WTC11 (cell line): ENCODE data around the gene ESYT1.

Source experiments
- USF2 ChIP-seq: sonication (generic); formaldehyde crosslinking; IDR thresholded peaks from 2 replicates; pipeline ENCODE4 v1.8.1; 2023; ENCODE audit warnings: mild to moderate bottlenecking, missing genetic modification reagents, moderate library complexity
- TF ChIP-seq, protein P1 (sequence below): fragments of 200-600 bp; IDR thresholded peaks from 2 replicates; pipeline ENCODE4 v1.8.0; 2022; ENCODE audit warnings: antibody characterized with exemption
- TF ChIP-seq, protein P2 (sequence below): sonication (generic); formaldehyde crosslinking; IDR thresholded peaks from 2 replicates; pipeline ENCODE4 v1.8.0; 2022; ENCODE audit warnings: missing genetic modification reagents
- TF ChIP-seq, protein P3 (sequence below): sonication (generic); formaldehyde crosslinking; conservative IDR thresholded peaks from 2 replicates; pipeline ENCODE4 v1.8.1; 2023; ENCODE audit warnings: mild to moderate bottlenecking, low read depth, missing genetic modification reagents, moderate library complexity

DNA sequence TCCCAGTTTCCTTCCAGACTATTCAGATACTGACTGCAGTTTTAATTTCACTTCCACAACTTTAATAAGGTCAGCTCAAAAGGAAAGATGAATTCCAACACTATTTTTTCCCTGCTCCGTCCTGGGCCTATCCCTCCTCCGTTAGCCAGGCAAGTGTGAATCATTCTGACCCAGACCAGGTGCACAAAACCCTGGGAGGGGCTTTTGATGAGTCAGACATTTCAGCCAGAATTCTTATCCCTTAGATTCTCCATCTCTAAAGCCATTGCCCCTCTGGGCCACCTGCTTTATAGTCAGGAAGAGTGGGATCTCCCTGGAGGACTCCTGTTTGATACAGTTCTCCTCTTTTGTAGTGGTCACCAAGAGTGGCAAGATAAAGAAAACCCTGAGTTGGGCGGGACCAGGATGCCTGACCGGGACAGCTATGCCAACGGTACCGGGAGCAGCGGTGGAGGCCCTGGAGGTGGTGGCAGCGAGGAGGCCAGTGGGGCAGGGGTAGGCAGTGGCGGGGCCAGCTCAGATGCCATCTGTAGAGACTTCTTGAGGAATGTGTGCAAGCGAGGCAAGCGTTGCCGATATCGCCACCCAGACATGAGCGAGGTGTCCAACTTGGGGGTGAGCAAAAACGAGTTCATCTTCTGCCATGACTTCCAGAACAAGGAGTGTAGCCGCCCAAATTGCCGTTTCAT lies 7.8 kb upstream of the ESYT1 start:
- TF ChIP-seq, protein P1, sequence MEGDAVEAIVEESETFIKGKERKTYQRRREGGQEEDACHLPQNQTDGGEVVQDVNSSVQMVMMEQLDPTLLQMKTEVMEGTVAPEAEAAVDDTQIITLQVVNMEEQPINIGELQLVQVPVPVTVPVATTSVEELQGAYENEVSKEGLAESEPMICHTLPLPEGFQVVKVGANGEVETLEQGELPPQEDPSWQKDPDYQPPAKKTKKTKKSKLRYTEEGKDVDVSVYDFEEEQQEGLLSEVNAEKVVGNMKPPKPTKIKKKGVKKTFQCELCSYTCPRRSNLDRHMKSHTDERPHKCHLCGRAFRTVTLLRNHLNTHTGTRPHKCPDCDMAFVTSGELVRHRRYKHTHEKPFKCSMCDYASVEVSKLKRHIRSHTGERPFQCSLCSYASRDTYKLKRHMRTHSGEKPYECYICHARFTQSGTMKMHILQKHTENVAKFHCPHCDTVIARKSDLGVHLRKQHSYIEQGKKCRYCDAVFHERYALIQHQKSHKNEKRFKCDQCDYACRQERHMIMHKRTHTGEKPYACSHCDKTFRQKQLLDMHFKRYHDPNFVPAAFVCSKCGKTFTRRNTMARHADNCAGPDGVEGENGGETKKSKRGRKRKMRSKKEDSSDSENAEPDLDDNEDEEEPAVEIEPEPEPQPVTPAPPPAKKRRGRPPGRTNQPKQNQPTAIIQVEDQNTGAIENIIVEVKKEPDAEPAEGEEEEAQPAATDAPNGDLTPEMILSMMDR = no peak
- no peak for TF ChIP-seq USF2 (CRISPR knock-in tag)
- TF ChIP-seq, protein P2, sequence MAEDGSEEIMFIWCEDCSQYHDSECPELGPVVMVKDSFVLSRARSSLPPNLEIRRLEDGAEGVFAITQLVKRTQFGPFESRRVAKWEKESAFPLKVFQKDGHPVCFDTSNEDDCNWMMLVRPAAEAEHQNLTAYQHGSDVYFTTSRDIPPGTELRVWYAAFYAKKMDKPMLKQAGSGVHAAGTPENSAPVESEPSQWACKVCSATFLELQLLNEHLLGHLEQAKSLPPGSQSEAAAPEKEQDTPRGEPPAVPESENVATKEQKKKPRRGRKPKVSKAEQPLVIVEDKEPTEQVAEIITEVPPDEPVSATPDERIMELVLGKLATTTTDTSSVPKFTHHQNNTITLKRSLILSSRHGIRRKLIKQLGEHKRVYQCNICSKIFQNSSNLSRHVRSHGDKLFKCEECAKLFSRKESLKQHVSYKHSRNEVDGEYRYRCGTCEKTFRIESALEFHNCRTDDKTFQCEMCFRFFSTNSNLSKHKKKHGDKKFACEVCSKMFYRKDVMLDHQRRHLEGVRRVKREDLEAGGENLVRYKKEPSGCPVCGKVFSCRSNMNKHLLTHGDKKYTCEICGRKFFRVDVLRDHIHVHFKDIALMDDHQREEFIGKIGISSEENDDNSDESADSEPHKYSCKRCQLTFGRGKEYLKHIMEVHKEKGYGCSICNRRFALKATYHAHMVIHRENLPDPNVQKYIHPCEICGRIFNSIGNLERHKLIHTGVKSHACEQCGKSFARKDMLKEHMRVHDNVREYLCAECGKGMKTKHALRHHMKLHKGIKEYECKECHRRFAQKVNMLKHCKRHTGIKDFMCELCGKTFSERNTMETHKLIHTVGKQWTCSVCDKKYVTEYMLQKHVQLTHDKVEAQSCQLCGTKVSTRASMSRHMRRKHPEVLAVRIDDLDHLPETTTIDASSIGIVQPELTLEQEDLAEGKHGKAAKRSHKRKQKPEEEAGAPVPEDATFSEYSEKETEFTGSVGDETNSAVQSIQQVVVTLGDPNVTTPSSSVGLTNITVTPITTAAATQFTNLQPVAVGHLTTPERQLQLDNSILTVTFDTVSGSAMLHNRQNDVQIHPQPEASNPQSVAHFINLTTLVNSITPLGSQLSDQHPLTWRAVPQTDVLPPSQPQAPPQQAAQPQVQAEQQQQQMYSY = no peak
- TF ChIP-seq, protein P3, sequence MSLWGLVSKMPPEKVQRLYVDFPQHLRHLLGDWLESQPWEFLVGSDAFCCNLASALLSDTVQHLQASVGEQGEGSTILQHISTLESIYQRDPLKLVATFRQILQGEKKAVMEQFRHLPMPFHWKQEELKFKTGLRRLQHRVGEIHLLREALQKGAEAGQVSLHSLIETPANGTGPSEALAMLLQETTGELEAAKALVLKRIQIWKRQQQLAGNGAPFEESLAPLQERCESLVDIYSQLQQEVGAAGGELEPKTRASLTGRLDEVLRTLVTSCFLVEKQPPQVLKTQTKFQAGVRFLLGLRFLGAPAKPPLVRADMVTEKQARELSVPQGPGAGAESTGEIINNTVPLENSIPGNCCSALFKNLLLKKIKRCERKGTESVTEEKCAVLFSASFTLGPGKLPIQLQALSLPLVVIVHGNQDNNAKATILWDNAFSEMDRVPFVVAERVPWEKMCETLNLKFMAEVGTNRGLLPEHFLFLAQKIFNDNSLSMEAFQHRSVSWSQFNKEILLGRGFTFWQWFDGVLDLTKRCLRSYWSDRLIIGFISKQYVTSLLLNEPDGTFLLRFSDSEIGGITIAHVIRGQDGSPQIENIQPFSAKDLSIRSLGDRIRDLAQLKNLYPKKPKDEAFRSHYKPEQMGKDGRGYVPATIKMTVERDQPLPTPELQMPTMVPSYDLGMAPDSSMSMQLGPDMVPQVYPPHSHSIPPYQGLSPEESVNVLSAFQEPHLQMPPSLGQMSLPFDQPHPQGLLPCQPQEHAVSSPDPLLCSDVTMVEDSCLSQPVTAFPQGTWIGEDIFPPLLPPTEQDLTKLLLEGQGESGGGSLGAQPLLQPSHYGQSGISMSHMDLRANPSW (CRISPR knock-in tag) = no peak
